WTC11 (cell line): Measurements from ENCODE around the gene GPHA2.

Experiments
- CTCF ChIP-seq: fragments of 200-600 bp; IDR thresholded peaks from 2 replicates; pipeline ENCODE4 v1.8.0; 2022; ENCODE audit warnings: antibody characterized with exemption
- ETV6 ChIP-seq: sonication (generic); formaldehyde crosslinking; IDR thresholded peaks from 2 replicates; pipeline ENCODE4 v1.8.1; 2022; ENCODE audit warnings: mild to moderate bottlenecking, missing genetic modification reagents
- GABPB1 ChIP-seq: sonication (generic); formaldehyde crosslinking; IDR thresholded peaks from 2 replicates; pipeline ENCODE4 v1.8.1; 2023; ENCODE audit warnings: mild to moderate bottlenecking, missing genetic modification reagents
- JUN ChIP-seq: sonication (generic); formaldehyde crosslinking; IDR thresholded peaks from 2 replicates; pipeline ENCODE4 v1.8.0; 2023; ENCODE audit warnings: mild to moderate bottlenecking, missing genetic modification reagents
- MAX ChIP-seq: sonication (generic); formaldehyde crosslinking; IDR thresholded peaks from 2 replicates; pipeline ENCODE4 v1.8.0; 2022; ENCODE audit warnings: mild to moderate bottlenecking, missing genetic modification reagents
- NFYB ChIP-seq: sonication (generic); formaldehyde crosslinking; conservative IDR thresholded peaks from 2 replicates; pipeline ENCODE4 v1.8.0; 2022; ENCODE audit warnings: low read depth, missing genetic modification reagents
- NR2C2 ChIP-seq: sonication (generic); formaldehyde crosslinking; IDR thresholded peaks from 2 replicates; pipeline ENCODE4 v1.8.0; 2022; ENCODE audit warnings: mild to moderate bottlenecking, missing genetic modification reagents
- PREB ChIP-seq: sonication (generic); formaldehyde crosslinking; IDR thresholded peaks from 2 replicates; pipeline ENCODE4 v1.8.1; 2022; ENCODE audit warnings: mild to moderate bottlenecking, missing genetic modification reagents, moderate library complexity, borderline replicate concordance
- SP1 ChIP-seq: sonication (generic); formaldehyde crosslinking; conservative IDR thresholded peaks from 2 replicates; pipeline ENCODE4 v1.8.1; 2022; ENCODE audit warnings: missing genetic modification reagents

GRCh38 chr11:64897381-64898075 is 38.2 kb downstream of the GPHA2 start:
- TF ChIP-seq ETV6 (CRISPR knock-in tag) (no peak), JUN (no peak), NFYB (CRISPR knock-in tag) (no peak), MAX (CRISPR knock-in tag) (no peak), PREB (CRISPR knock-in tag) (no peak), CTCF (no peak), SP1 (CRISPR knock-in tag) (no peak), NR2C2 (no peak), GABPB1 (CRISPR knock-in tag) (no peak)
